RWPE2 (cell line): Measurements from ENCODE around the gene CITED4.

Experiments used
- ATAC-seq: fragments of 200-7000 bp; cut with Tn5 transposase; 3 replicates; pipeline ENCODE4 v1.9.1; 2021; ENCODE audit warnings: low read depth
- DNase-seq: peaks from one replicate; pipeline ENCODE4 v3.0.0-alpha.2; 2020; ENCODE audit warnings: low spot score
- H3K27ac ChIP-seq: fragments of 450-650 bp; 2 replicates; pipeline ENCODE4 v1.5.1; 2017; ENCODE audit warnings: mild to moderate bottlenecking; ENCODE audit not compliant: poor library complexity, severe bottlenecking
- H3K27me3 ChIP-seq: fragments of 250-450 bp; sonication (Bioruptor Pico); 2 replicates; pipeline ENCODE4 v1.5.1; 2021; ENCODE audit warnings: mild to moderate bottlenecking, moderate library complexity; ENCODE audit not compliant: insufficient read depth, poor library complexity, severe bottlenecking
- H3K36me3 ChIP-seq: fragments of 250-450 bp; sonication (Bioruptor Pico); 2 replicates; pipeline ENCODE4 v1.5.1; 2020; ENCODE audit warnings: low read depth, mild to moderate bottlenecking, moderate library complexity
- H3K4me1 ChIP-seq: fragments of 250-450 bp; sonication (Bioruptor Pico); 2 replicates; pipeline ENCODE4 v1.5.1; 2021; ENCODE audit warnings: mild to moderate bottlenecking, moderate library complexity; ENCODE audit not compliant: insufficient read depth, poor library complexity, severe bottlenecking
- H3K4me3 ChIP-seq: fragments of 250-450 bp; sonication (Bioruptor Pico); 2 replicates; pipeline ENCODE4 v1.5.1; 2021; ENCODE audit warnings: mild to moderate bottlenecking, moderate library complexity; ENCODE audit not compliant: severe bottlenecking
- H3K9me3 ChIP-seq: fragments of 250-450 bp; sonication (Bioruptor Pico); 2 replicates; pipeline ENCODE4 v1.5.1; 2021; ENCODE audit warnings: mild to moderate bottlenecking, moderate library complexity; ENCODE audit not compliant: severe bottlenecking
- TF ChIP-seq, protein P1 (sequence below): fragments of 450-650 bp; IDR thresholded peaks from one replicate; pipeline ENCODE4 v1.5.1; 2017; ENCODE audit warnings: mild to moderate bottlenecking, moderate library complexity; ENCODE audit not compliant: poor library complexity, severe bottlenecking

CITED4 gene

GRCh38 chr1:40844079-40844478, 18.1 kb downstream of the CITED4 start:
- DNase-seq (no peak), ATAC-seq (no peak)
- Histone ChIP-seq H3K9me3 (no peaks in the 10 kb centered on the region), H3K27me3 (no peaks in the 10 kb centered on the region), H3K27ac (no peak overlapping the region), H3K4me1 (no peaks in the 10 kb centered on the region), H3K36me3 (no peaks in the 10 kb centered on the region), H3K4me3 (no peak overlapping the region)
- TF ChIP-seq, protein P1, sequence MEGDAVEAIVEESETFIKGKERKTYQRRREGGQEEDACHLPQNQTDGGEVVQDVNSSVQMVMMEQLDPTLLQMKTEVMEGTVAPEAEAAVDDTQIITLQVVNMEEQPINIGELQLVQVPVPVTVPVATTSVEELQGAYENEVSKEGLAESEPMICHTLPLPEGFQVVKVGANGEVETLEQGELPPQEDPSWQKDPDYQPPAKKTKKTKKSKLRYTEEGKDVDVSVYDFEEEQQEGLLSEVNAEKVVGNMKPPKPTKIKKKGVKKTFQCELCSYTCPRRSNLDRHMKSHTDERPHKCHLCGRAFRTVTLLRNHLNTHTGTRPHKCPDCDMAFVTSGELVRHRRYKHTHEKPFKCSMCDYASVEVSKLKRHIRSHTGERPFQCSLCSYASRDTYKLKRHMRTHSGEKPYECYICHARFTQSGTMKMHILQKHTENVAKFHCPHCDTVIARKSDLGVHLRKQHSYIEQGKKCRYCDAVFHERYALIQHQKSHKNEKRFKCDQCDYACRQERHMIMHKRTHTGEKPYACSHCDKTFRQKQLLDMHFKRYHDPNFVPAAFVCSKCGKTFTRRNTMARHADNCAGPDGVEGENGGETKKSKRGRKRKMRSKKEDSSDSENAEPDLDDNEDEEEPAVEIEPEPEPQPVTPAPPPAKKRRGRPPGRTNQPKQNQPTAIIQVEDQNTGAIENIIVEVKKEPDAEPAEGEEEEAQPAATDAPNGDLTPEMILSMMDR = no peak

- no peak for ATAC-seq
- DNase-seq = no peak
- no peak overlapping the region for H3K27ac ChIP-seq
- no peak overlapping the region for H3K4me3 ChIP-seq
- no peaks in the 10 kb centered on the region for H3K27me3 ChIP-seq
- H3K9me3 ChIP-seq = no peaks in the 10 kb centered on the region
- TF ChIP-seq, protein P1 = no peak
- no peaks in the 10 kb centered on the region for H3K36me3 ChIP-seq
- no peaks in the 10 kb centered on the region for H3K4me1 ChIP-seq
Measured at GRCh38 chr1:40842691-40843090, 19.5 kb downstream of the CITED4 start.

GRCh38 chr1:40842207-40842606, 20.0 kb downstream of the CITED4 start:
- no peaks in the 10 kb centered on the region for H3K27me3 ChIP-seq
- H3K27ac ChIP-seq = no peak overlapping the region
- H3K4me1 ChIP-seq = no peaks in the 10 kb centered on the region
- H3K4me3 ChIP-seq = no peak overlapping the region
- no peak for ATAC-seq
- TF ChIP-seq, protein P1 = no peak
- no peaks in the 10 kb centered on the region for H3K36me3 ChIP-seq
- no peak for DNase-seq
- H3K9me3 ChIP-seq = no peaks in the 10 kb centered on the region

DNA sequence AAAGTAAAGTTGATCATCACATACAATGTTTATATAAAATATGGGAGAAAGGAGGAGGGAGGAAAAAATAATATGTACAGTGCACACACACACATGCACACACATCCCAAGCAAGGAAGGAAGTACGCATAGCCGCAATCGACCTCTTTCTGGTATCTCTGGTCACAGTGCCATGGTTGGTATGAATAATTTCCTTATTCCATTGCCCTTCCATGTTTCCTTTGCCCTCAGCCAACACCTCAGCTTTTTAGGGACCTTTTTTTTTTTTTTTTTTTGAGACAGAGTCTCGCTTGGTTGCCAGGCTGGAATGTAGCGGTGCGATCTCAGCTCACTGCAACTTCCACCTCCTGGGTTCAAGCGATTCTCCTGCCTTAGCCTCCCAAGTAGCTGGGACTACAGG, 20.6 kb downstream of the CITED4 start:
- H3K36me3 ChIP-seq = no peaks in the 10 kb centered on the region
- DNase-seq (no peak), ATAC-seq (no peak)
- no peaks in the 10 kb centered on the region for H3K27me3 ChIP-seq
- no peaks in the 10 kb centered on the region for H3K9me3 ChIP-seq
- H3K4me1 ChIP-seq = no peaks in the 10 kb centered on the region
- no peak overlapping the region for H3K4me3 ChIP-seq
- H3K27ac ChIP-seq = no peak overlapping the region
- TF ChIP-seq, protein P1 = no peak

DNA sequence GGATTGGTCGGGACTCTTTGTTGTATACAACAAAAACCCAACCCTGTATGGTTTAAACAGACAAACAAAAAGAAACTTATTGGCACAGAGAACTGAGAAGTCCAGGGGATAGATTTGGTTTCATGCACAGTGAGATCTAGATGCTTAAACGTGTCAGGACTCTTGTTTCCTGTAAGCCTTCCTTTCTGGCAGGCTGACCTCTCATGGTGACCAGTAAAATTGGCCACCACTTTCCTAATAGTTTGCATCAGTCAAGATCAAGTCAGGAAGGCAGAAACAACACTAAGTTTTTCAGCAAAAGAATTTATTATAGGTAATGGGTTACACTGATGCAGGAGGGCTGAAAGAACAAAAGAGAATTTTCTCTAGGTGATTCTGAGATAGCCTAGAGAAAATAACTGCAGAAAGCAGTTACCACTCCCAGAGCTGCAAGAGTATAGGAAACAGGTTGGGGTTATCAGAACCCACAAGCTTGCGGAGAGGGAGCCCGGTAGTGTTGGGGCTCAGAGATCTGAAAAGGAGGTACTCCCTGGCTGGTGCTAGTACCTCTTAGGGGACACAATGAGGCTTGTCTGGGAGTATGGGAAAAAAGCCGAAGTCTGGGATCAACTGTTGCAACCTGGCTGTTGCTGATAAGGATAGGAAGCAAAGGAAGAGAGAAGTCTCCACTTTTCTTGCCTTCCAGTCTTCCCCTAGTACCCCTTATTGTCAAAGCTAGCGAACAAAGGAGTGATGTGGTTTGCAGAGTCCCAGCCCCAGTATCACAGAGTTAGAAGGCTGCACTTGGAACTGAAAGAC, 21.4 kb downstream of the CITED4 start:
- Histone ChIP-seq H3K27ac (no peak overlapping the region), H3K4me3 (no peak overlapping the region), H3K9me3 (no peaks in the 10 kb centered on the region), H3K4me1 (no peaks in the 10 kb centered on the region), H3K36me3 (no peaks in the 10 kb centered on the region), H3K27me3 (no peaks in the 10 kb centered on the region)
- TF ChIP-seq, protein P1 = no peak
- no peak for DNase-seq
- no peak for ATAC-seq
